ENCODE data around the gene CDH7.

CDH7 gene

GRCh38 chr18:65827444-65827843, 76.6 kb downstream of the CDH7 start:
- Histone ChIP-seq H3K4me3 (no peak overlapping the region), H3K27ac (no peak overlapping the region)
- TF ChIP-seq CTCF (IDR thresholded peaks at IDR 0.05): no peak
- DNase-seq (ENCODE audit: low spot score): no peak

GRCh38 chr18:65835881-65836280, 85.1 kb downstream of the CDH7 start:
- TF ChIP-seq CTCF (IDR thresholded peaks at IDR 0.05): no peak
- Histone ChIP-seq H3K4me3 (no peak overlapping the region), H3K27ac (no peak overlapping the region)
- DNase-seq (ENCODE audit: low spot score): no peak

GRCh38 chr18:65846107-65846506, 95.3 kb downstream of the CDH7 start:
- no peak for TF ChIP-seq CTCF (IDR thresholded peaks at IDR 0.05)
- DNase-seq (ENCODE audit: low spot score): no peak
- no peak overlapping the region for H3K4me3 ChIP-seq
- no peak overlapping the region for H3K27ac ChIP-seq

- TF ChIP-seq CTCF (IDR thresholded peaks at IDR 0.05): no peak
- Histone ChIP-seq H3K27ac (no peak overlapping the region), H3K4me3 (no peak overlapping the region)
- no peak for DNase-seq (ENCODE audit: low spot score)
Observed at GRCh38 chr18:65852273-65852672, 101.5 kb downstream of the CDH7 start.

- no peak overlapping the region for H3K4me3 ChIP-seq
- DNase-seq (ENCODE audit: low spot score): no peak
- H3K27ac ChIP-seq: no peak overlapping the region
- TF ChIP-seq CTCF (IDR thresholded peaks at IDR 0.05): no peak
Observed at GRCh38 chr18:65859075-65859474, 108.3 kb downstream of the CDH7 start.

GRCh38 chr18:65869527-65869926, 118.7 kb downstream of the CDH7 start:
- no peak overlapping the region for H3K4me3 ChIP-seq
- H3K27ac ChIP-seq: no peak overlapping the region
- no peak for DNase-seq (ENCODE audit: low spot score)
- no peak for TF ChIP-seq CTCF (IDR thresholded peaks at IDR 0.05)

- DNase-seq (ENCODE audit: low spot score): no peak
- no peak overlapping the region for H3K4me3 ChIP-seq
- no peak for TF ChIP-seq CTCF (IDR thresholded peaks at IDR 0.05)
- H3K27ac ChIP-seq: no peak overlapping the region
Observed at GRCh38 chr18:65876310-65876709, 125.5 kb downstream of the CDH7 start.

Measured in coronary artery (tissue), 2 donors.